Keratinocyte (primary cell): ENCODE data around the gene EXOC3. TPM values are rescaled to one million over a fixed set of nuclear protein-coding genes. Genes with fewer than 3 reads are reported as not detected.

ENCODE experiments used
- DNase-seq: peaks from one replicate; pipeline ENCODE4 v3.0.0-alpha.2; 2011; ENCODE audit warnings: low read depth, missing footprints, low spot score
- FAIRE-seq: peaks from 2 replicates; lab custom pipeline; 2011; peaks lifted over from hg19 to GRCh38; lab: Jason Lieb, UNC
- H2AFZ ChIP-seq: 2 replicates; pipeline ENCODE4 v1.6.0; 2012; ENCODE audit warnings: low read length, control low read depth, inconsistent platforms; ENCODE audit not compliant: control insufficient read depth
- H3K27ac ChIP-seq: 2 replicates; pipeline ENCODE4 v1.5.1; 2011; ENCODE audit warnings: low read length; ENCODE audit not compliant: control insufficient read depth, insufficient read depth
- H3K27me3 ChIP-seq: 3 replicates; pipeline ENCODE4 v1.6.0; 2011; ENCODE audit warnings: low read length; ENCODE audit not compliant: control insufficient read depth, insufficient read depth; ENCODE audit errors: extremely low read depth
- H3K36me3 ChIP-seq, 2 experiments: 2 replicates in 1 of 2; 3 replicates in 1 of 2; pipeline ENCODE4 v1.5.1; 2011; ENCODE audit warnings: low read length in 2 of 2, mild to moderate bottlenecking in 1 of 2; ENCODE audit not compliant: control insufficient read depth in 2 of 2, insufficient read depth in 2 of 2; ENCODE audit errors: extremely low read depth in 1 of 2
- H3K4me1 ChIP-seq: 3 replicates; pipeline ENCODE4 v1.5.1; 2011; ENCODE audit warnings: low read length; ENCODE audit not compliant: control insufficient read depth, insufficient read depth; ENCODE audit errors: extremely low read depth
- H3K4me2 ChIP-seq: 3 replicates; pipeline ENCODE4 v1.6.0; 2011; ENCODE audit warnings: low read depth, low read length; ENCODE audit not compliant: control insufficient read depth, insufficient read depth; ENCODE audit errors: extremely low read depth
- H3K4me3 ChIP-seq, 3 experiments: fragments of 200-600 bp in 1 of 3; sonication (generic) in 1 of 3; 2 replicates in 2 of 3; 3 replicates in 1 of 3; pipeline ENCODE4 v1.5.1; 2011 to 2016; ENCODE audit warnings: low read length in 3 of 3, mild to moderate bottlenecking in 3 of 3, control low read depth in 2 of 3, inconsistent platforms in 1 of 3, low read depth in 1 of 3, mixed read lengths in 1 of 3, mixed run types in 1 of 3, moderate library complexity in 1 of 3; ENCODE audit not compliant: control insufficient read depth in 2 of 3, insufficient read depth in 2 of 3; ENCODE audit errors: extremely low read depth in 1 of 3
- H3K79me2 ChIP-seq: 2 replicates; pipeline ENCODE4 v1.6.0; 2012; ENCODE audit warnings: low read length; ENCODE audit not compliant: control insufficient read depth, insufficient read depth
- H3K9ac ChIP-seq: 3 replicates; pipeline ENCODE4 v1.6.0; 2011; ENCODE audit warnings: low read length; ENCODE audit not compliant: control insufficient read depth, insufficient read depth; ENCODE audit errors: extremely low read depth
- H3K9me1 ChIP-seq: 3 replicates; pipeline ENCODE4 v1.6.0; 2011; ENCODE audit warnings: low read length; ENCODE audit not compliant: control insufficient read depth, insufficient read depth; ENCODE audit errors: extremely low read depth
- H3K9me3 ChIP-seq: 2 replicates; pipeline ENCODE4 v1.5.1; 2012; ENCODE audit warnings: low read depth, low read length; ENCODE audit not compliant: control insufficient read depth
- H4K20me1 ChIP-seq: 3 replicates; pipeline ENCODE4 v1.6.0; 2011; ENCODE audit warnings: low read length; ENCODE audit not compliant: control insufficient read depth, insufficient read depth; ENCODE audit errors: extremely low read depth
- EZH2 ChIP-seq: IDR thresholded peaks from one replicate; pipeline ENCODE4 v1.6.1; 2012; ENCODE audit warnings: inconsistent platforms, mild to moderate bottlenecking, low read length, moderate library complexity
- dilution Hi-C: fragments of 300-500 bp; cut with MboI; formaldehyde crosslinking; loops from one replicate; pipeline ENCODE4 v1.7.0; 2020; ENCODE audit warnings: low sequenced_read_pairs; ENCODE audit not compliant: extremely low pct_ligation_motif_present
- polyA plus RNA-seq, 5 experiments: library from polyadenylated mRNA; depleted of rRNA in 3 of 5; stranded (reverse) in 3 of 5; stranded (forward) in 1 of 5; unstranded in 1 of 5; fragments of >200 nt; gene quantifications; 1 replicate in 1 of 5; 2 replicates in 3 of 5; 3 replicates in 1 of 5; pipeline versions ENCODE4 v1.2.1 to v1.2.3, GENCODE V29; 2011 to 2012; ENCODE audit warnings: missing spikeins in 2 of 5, low read depth in 1 of 5, low replicate concordance in 1 of 5
- TF ChIP-seq, protein P1 (sequence below), 3 experiments: IDR thresholded peaks in 1 of 3; conservative IDR thresholded peaks in 1 of 3; optimal IDR thresholded peaks in 1 of 3; 2 replicates in 2 of 3; 3 replicates in 1 of 3; pipeline versions ENCODE3 to v1.5.1; 2011; ENCODE audit warnings: low read length in 3 of 3, mild to moderate bottlenecking in 3 of 3, moderate library complexity in 2 of 3, control low read depth in 1 of 3, inconsistent platforms in 1 of 3; ENCODE audit not compliant: insufficient read depth in 2 of 3; ENCODE audit errors: extremely low read depth in 1 of 3

Gene EXOC3
- polyA plus RNA-seq, 1 donor (not counting 4 experiments of a cell fraction or from before 2014, with no cell fraction given): 14.2 TPM

DNA sequence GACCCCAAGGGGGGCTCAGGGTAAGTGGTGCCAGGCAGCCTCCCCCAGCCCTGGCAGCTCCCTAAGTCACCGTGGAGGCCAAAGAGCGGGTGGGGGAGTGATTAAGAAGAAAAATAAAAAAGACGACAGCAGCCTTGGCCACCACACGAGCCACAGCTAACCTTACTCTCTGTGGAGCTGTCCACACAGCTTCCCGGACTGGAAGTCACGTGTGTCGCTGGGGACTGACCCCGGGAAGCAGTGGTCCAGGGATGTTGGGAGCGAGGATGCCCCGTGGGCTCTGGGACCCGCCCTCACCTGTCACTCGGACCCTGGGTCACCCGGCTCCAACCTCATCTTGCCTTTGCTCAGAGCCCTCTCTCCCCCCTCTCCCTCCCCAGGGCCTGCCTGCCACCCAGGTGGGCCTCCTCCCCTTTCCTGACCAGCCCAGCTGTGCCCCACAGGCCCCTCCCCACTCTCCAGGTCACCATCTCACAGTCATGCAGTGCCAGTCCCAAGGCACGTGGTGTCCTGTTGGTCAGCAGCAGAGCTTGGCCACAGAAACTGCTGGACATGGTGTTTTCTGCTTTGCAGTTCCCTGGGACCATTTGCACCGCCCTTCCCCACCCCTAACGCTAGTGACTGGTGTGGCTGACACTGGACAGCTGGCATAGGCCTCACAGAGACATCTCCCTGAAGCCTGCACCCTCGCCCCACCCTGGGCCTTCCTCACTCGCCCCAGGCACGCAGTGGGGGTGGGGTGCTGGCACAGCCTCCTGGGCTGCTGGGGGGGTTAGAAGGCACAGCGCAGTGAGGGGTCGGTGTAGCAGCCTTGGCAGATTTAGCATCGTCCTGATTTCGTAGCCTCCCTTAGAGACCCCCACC is 9.8 kb upstream of the EXOC3 start:
- FAIRE-seq: no peak
- H3K27me3 ChIP-seq: no peaks in the 10 kb centered on the region
- no peaks in the 10 kb centered on the region for H3K9me3 ChIP-seq
- H3K79me2 ChIP-seq: no peaks in the 10 kb centered on the region
- peaks cover 4% of the 10 kb centered on the region for H3K4me1 ChIP-seq
- H3K9ac ChIP-seq: no peak overlapping the region
- H4K20me1 ChIP-seq: no peaks in the 10 kb centered on the region
- dilution Hi-C loops: no loop called here
- H3K4me2 ChIP-seq: no peak overlapping the region
- H3K36me3 ChIP-seq: no peaks in the 10 kb centered on the region
- no peak overlapping the region for H3K27ac ChIP-seq
- no peaks in the 10 kb centered on the region for H3K9me1 ChIP-seq
- H3K4me3 ChIP-seq: no peak overlapping the region
- no peak for DNase-seq
- H2AFZ ChIP-seq: no peak overlapping the region
- TF ChIP-seq EZH2: no peak
- TF ChIP-seq, protein P1, sequence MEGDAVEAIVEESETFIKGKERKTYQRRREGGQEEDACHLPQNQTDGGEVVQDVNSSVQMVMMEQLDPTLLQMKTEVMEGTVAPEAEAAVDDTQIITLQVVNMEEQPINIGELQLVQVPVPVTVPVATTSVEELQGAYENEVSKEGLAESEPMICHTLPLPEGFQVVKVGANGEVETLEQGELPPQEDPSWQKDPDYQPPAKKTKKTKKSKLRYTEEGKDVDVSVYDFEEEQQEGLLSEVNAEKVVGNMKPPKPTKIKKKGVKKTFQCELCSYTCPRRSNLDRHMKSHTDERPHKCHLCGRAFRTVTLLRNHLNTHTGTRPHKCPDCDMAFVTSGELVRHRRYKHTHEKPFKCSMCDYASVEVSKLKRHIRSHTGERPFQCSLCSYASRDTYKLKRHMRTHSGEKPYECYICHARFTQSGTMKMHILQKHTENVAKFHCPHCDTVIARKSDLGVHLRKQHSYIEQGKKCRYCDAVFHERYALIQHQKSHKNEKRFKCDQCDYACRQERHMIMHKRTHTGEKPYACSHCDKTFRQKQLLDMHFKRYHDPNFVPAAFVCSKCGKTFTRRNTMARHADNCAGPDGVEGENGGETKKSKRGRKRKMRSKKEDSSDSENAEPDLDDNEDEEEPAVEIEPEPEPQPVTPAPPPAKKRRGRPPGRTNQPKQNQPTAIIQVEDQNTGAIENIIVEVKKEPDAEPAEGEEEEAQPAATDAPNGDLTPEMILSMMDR (optimal IDR thresholded peaks at IDR 0.05 in 1 of 3, IDR thresholded peaks at IDR 0.05 in 1 of 3, conservative IDR thresholded peaks at IDR 0.05 in 1 of 3; ENCODE audit: extremely low read depth in 1 of 3, insufficient read depth in 2 of 3, low read length in 3 of 3): no peak

DNA sequence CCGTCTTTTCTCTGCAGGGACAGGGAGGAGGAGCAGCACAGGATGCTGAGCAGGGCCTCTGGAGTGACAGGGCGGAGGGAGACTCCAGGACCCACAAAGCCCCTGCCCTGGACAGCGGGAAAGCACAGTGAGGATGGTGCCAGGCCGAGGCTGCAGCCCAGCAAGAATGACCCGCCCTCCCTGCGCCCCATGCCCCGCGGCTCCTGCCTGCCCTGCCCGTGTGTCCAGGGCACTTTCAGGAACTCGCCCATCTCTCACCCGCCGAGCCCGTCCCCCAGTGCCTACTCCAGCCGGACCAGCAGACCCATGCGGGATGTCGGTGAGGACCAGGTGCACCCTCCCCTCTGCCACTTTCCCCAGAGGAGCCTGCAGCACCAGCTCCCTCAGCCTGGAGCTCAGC is 9.1 kb upstream of the EXOC3 start:
- no peaks in the 10 kb centered on the region for H3K9me3 ChIP-seq
- no peaks in the 10 kb centered on the region for H3K36me3 ChIP-seq
- H3K4me3 ChIP-seq: no peak overlapping the region
- H2AFZ ChIP-seq: no peak overlapping the region
- TF ChIP-seq EZH2: no peak
- TF ChIP-seq, protein P1 (optimal IDR thresholded peaks at IDR 0.05 in 1 of 3, IDR thresholded peaks at IDR 0.05 in 1 of 3, conservative IDR thresholded peaks at IDR 0.05 in 1 of 3; ENCODE audit: extremely low read depth in 1 of 3, insufficient read depth in 2 of 3, low read length in 3 of 3): no peak
- dilution Hi-C loops: no loop called here
- no peaks in the 10 kb centered on the region for H3K27me3 ChIP-seq
- no peaks in the 10 kb centered on the region for H4K20me1 ChIP-seq
- no peaks in the 10 kb centered on the region for H3K9me1 ChIP-seq
- FAIRE-seq (no peak), DNase-seq (no peak)
- H3K79me2 ChIP-seq: no peaks in the 10 kb centered on the region
- no peak overlapping the region for H3K4me2 ChIP-seq
- H3K9ac ChIP-seq: no peak overlapping the region
- no peak overlapping the region for H3K27ac ChIP-seq
- peaks cover 4% of the 10 kb centered on the region for H3K4me1 ChIP-seq
